ENCODE results near the gene RPS5.

Gene RPS5

DNA sequence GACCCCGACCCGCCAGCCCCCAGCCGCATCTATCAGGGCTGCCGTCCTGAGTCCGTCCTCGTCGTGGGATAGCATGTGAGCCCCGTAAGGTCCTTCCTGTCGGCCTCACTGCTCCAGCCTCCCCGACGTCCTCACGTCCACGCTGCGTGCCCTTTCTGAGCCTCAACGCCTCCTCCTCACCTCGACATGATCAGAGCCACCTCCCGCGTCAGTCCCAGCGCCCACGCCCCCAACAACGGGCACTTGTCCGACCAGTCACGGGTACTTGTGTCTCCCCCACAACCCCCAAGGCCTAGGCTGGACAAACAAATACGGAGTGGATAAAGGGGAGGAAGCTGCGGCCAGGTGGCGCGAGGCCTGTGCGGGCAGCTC lies 25.2 kb upstream of the RPS5 start:
- H3K4me3 ChIP-seq (ENCODE audit: low read depth, low read length): peak overlapping the region; percentile 84
- TF ChIP-seq, protein P1, sequence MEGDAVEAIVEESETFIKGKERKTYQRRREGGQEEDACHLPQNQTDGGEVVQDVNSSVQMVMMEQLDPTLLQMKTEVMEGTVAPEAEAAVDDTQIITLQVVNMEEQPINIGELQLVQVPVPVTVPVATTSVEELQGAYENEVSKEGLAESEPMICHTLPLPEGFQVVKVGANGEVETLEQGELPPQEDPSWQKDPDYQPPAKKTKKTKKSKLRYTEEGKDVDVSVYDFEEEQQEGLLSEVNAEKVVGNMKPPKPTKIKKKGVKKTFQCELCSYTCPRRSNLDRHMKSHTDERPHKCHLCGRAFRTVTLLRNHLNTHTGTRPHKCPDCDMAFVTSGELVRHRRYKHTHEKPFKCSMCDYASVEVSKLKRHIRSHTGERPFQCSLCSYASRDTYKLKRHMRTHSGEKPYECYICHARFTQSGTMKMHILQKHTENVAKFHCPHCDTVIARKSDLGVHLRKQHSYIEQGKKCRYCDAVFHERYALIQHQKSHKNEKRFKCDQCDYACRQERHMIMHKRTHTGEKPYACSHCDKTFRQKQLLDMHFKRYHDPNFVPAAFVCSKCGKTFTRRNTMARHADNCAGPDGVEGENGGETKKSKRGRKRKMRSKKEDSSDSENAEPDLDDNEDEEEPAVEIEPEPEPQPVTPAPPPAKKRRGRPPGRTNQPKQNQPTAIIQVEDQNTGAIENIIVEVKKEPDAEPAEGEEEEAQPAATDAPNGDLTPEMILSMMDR (IDR thresholded peaks at IDR 0.05; ENCODE audit: insufficient read depth, low read depth, low read length, missing control alignments): no peak
- DNase-seq (ENCODE audit: low read depth): peak; percentile 87

DNA sequence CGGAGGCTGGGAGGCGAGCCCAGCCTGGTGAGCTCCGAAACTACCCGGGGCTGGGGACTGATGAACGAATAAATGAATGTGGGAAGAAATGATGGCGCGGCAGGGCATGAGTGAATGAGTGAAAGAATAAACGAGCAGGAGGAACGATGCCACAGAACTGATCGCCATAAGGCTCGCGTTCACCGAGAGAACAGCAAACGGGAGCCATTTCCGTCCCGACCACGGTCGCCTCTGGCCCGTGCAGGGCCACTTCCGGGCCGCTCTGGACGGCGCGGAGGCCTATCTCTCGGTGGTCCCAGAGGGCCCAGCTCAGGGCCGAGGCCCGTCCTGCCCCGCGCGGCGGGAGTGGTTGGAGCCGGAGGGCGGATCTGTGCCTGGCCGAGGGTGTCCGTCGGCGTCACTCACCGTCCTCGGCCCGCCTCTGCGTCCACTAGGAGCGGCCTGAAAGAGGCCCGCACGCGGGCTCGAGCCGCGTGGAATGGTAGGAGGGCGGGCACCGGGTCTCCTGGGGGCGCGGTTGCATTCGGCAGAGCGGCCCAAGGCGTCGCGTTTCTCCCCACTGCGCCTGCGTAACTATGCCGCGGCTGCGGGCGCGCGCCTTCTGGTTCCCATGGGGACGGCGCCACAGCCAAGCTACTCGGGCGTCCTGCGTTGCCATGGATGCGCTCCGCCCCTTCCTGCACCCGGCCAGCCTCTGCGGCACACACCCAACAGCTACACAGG lies 24.6 kb upstream of the RPS5 start, which contains the start of gene ZNF497:
ZNF497 (minus strand) TSS at position 480 of the 723 bp plus-strand sequence. CDS start 5,116 bp downstream, outside the sequence.
- peak within 1 kb of the TSS; percentile 84 for H3K4me3 ChIP-seq (ENCODE audit: low read depth, low read length)
- TF ChIP-seq, protein P1 (IDR thresholded peaks at IDR 0.05; ENCODE audit: insufficient read depth, low read depth, low read length, missing control alignments): no peak
- DNase-seq (ENCODE audit: low read depth): peak; percentile 98

DNA sequence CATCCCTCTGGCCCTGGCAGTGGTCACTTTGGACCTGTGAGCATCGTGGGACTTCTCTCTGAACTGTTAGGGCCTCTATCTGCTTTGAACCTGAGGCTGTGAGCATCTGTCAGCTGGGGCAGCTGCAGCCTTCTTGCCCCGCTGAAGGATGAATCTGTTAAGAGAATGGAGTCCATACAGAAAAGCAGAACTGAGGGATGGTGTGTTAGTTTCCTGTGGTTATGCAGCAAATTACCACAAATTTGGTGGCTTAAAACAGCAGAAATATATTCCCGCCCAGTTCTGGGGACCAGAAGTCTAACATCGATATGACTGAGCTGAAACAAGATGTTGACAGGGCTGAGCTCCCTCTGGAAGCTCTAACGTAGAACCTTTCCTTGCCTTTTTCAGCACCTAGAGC lies 22.9 kb upstream of the RPS5 start:
- peak; percentile 46 for DNase-seq (ENCODE audit: low read depth)
- H3K4me3 ChIP-seq (ENCODE audit: low read depth, low read length): no peak overlapping the region

DNA sequence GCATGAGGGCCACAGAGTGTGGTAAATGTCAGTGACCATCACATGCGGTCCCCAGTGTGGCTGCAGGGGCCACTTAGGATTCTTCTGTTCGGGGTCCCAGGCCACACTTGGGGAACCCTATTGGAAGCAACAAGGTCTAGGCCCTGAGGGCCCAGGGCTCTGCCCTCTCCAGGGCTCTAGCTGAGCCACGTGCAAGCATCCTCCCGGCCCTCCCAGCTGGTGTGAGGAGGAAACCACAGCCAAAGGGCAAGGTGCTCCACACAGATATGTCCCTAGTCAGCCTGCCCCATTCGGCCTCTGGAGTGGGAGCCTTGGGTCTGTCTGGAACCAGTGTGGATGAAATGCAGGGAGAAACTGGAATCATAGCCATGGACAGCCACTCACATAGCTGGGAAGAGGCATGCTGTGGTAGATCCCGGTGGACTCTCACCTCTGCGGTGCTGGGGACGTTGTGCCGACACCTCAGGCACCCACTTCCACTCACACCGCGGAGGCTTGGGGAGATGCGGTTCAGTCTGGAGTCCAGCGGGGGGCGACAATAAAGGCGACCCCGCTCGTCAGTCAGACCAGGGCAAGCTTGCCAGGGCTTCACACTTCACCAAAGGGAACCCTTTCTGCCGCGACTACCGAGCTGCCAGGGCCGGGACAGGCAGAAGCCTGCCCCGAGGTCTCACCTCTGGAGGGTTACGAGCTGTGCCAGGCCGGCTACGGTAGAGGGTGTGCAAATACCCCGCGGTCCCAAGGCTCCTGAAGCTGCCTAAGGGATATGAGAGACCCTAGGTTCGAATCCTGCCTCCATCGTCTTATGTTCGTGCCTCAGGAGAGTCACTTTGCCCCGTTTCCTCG lies 20.3 kb upstream of the RPS5 start:
- TF ChIP-seq, protein P1 (IDR thresholded peaks at IDR 0.05; ENCODE audit: insufficient read depth, low read depth, low read length, missing control alignments): no peak
- DNase-seq (ENCODE audit: low read depth): no peak
- H3K4me3 ChIP-seq (ENCODE audit: low read depth, low read length): no peak overlapping the region

More for the DNA sequence above, 22.9 kb upstream of the RPS5 start:
- TF ChIP-seq, protein P1 (IDR thresholded peaks at IDR 0.05; ENCODE audit: insufficient read depth, low read depth, low read length, missing control alignments): no peak

DNA sequence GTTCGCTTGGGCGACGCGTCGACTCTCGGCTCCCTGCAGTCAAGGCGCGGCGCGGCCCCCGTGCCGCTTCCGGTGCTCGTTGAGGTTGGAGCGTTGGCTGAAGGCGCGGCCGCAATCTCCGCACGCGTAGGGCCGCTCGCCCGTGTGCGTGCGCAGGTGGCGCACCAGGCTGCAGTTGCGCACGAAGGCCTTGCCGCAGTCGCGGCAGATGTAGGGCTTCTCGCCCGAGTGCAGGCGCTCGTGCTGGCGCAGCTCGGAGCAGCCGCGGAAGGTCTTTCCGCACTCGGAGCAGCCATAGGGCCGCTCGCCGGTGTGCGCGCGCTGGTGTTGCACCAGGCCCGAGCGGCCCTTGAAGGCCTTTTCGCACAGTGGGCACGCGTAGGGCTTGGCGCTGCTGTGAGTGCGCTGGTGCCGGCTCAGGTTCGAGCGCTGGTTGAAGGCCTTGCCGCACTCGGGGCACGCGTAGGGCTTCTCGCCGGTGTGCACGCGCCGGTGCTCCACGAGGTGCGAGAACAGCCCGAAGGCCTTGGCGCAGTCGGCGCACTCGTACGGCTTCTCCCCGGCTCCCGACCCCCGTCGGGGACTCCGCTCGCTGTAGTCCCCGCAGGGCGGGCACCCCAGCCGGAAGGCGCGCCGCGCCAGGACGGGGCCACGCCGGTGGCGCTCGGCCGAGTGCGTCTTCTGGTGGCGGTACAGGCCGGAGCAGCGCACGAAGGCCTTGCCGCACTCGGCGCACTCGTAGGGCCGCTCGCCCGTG lies 19.2 kb upstream of the RPS5 start:
- H3K4me3 ChIP-seq (ENCODE audit: low read depth, low read length): no peak overlapping the region
- DNase-seq (ENCODE audit: low read depth): no peak
- TF ChIP-seq, protein P1 (IDR thresholded peaks at IDR 0.05; ENCODE audit: insufficient read depth, low read depth, low read length, missing control alignments): no peak

DNA sequence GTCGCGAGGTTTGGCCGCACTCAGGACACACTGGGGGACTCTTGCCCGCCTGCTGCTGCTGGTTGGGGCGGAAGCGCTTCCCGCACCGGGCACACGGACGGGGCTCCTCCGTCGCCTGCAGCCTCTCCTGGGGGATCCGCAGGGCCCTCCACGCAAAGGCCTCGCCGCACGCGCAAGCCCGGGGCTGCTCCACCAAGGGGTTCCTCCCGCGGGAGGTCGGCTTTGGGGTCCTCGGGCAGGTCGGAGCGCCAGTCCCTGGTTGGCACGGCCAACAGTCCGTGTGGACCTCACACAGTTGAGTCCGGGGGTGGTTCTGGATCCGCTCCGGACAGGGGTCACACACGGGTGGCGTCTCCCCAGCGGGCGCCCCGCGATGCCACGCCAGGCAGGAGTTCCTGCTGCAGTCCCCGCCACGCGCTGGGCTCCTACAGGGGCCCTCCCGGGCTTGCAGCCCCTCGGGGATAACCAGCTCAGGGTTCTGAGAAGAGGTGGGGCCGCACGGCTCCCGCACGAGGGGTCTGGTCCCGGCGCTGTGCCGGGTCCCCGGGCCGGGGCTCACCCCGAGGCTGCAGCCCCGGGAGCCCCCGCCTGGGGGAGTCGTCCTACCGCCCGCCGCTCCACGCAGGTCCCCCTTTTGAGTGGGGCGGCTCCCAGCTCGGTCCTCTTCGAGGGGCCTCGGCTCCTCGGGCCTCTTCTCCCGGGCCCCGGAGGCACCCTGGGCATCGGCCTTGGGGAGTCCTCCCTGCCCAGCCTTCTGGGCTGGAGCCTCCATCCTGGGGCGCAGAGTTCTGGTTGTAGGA lies 18.3 kb upstream of the RPS5 start:
- no peak overlapping the region for H3K4me3 ChIP-seq (ENCODE audit: low read depth, low read length)
- DNase-seq (ENCODE audit: low read depth): no peak
- TF ChIP-seq, protein P1 (IDR thresholded peaks at IDR 0.05; ENCODE audit: insufficient read depth, low read depth, low read length, missing control alignments): no peak

Measured in GM12865 (cell line).